ENCODE measurements around the gene AGTRAP. TPM values are rescaled to one million over a fixed set of nuclear protein-coding genes. Genes with fewer than 3 reads are reported as not detected.

AGTRAP gene
- total and polyA plus RNA-seq, 9 of the 15 experiments (the other 6 are each of a cell fraction or from before 2014, with no cell fraction given), result 26.8 to 105 (median 57.5) TPM

- TF ChIP-seq ATF3 (IDR thresholded peaks at IDR 0.05), result peak; percentile 45
- TF ChIP-seq ATF3 (CRISPR knock-in tag; conservative IDR thresholded peaks at IDR 0.05), result no peak
- peak; percentile 52; the same call in 1 of the 2 replicates for TF ChIP-seq ZNF592 (IDR thresholded peaks at IDR 0.05)
- peak; percentile 29 to 49; a peak in 1 of 4 replicates for TF ChIP-seq FOXK2 (conservative IDR thresholded peaks at IDR 0.05 in 1 of 2, IDR thresholded peaks at IDR 0.05 in 1 of 2; ENCODE audit: low read depth in 2 of 2)
- TF ChIP-seq MGA (IDR thresholded peaks at IDR 0.05), result peak; percentile 76
- TF ChIP-seq ZNF79 (CRISPR knock-in tag; IDR thresholded peaks at IDR 0.05; ENCODE audit: low read depth), result no peak
- no peak for TF ChIP-seq CEBPG (CRISPR knock-in tag; IDR thresholded peaks at IDR 0.05)
- TF ChIP-seq CEBPG (tag; conservative IDR thresholded peaks at IDR 0.05 in 1 of 2, IDR thresholded peaks at IDR 0.05 in 1 of 2), result 0 out of 4 replicates have a peak, but pooled peaks of 1 of the 2 experiments have one; percentile 18
These were observed 10.3 kb upstream of the AGTRAP start (continued) for GRCh38 chr1:11725616-11726015.
